GM10847 (cell line): ENCODE data around the gene EIF3K.

ENCODE experiments used
- POLR2A ChIP-seq: IDR thresholded peaks from 2 replicates; pipeline ENCODE4 v1.6.1; 2011; ENCODE audit not compliant: insufficient read length; ENCODE audit errors: extremely low read depth

Gene EIF3K

GRCh38 chr19:38640368-38640767, 21.4 kb downstream of the EIF3K start:
- no peak for TF ChIP-seq POLR2A

GRCh38 chr19:38642176-38642575, 23.2 kb downstream of the EIF3K start:
- TF ChIP-seq POLR2A = no peak

DNA sequence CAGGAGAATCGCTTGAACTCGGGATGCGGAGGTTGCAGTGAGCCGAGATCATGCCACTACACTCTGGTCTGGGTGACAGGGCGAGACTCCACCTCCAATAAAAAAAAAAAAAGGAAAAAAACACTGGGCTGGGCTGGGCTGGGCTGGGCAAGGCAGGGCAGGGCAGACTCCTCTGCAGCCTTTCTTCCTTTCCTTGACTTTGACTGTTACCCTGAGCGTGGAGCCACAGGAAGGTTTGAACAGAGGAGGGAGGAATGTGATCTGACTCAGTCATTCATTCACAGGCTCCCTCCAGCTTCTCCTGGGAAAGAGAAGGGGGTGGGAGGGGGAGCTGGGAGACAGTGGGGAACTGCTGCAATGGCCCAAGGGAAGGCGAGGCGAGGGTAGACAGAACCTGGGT, 25.7 kb downstream of the EIF3K start:
- no peak for TF ChIP-seq POLR2A

DNA sequence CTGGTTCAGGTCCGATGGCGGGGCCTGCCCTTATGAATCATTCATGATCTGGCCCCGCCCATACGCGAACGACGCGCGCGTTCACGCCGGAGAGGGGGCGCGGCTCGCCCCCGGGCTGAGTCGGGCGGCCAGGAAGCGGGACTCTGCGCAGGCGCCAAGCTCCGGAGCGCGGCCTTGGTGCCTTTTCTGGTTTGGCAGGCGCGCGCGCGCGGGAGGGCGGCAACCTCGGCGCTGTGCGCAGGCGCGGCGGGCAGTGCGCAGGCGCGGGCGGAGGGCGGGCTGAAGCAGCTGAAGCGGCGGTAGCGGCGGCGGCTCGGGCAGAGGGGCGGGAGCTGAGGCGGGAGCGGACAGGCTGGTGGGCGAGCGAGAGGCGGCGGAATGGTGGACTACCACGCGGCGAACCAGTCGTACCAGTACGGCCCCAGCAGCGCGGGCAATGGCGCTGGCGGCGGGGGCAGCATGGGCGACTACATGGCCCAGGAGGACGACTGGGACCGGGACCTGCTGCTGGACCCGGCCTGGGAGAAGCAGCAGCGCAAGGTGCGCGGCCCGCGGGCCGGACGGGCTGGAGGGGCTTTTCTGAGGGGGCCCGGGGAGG, 28.5 kb downstream of the EIF3K start, which contains the start of gene ACTN4:
ACTN4 (plus strand) TSS at position 282 of the 598 bp plus-strand sequence; CDS start at position 379, 97 bp downstream.
- TF ChIP-seq POLR2A = peak; percentile 96

DNA sequence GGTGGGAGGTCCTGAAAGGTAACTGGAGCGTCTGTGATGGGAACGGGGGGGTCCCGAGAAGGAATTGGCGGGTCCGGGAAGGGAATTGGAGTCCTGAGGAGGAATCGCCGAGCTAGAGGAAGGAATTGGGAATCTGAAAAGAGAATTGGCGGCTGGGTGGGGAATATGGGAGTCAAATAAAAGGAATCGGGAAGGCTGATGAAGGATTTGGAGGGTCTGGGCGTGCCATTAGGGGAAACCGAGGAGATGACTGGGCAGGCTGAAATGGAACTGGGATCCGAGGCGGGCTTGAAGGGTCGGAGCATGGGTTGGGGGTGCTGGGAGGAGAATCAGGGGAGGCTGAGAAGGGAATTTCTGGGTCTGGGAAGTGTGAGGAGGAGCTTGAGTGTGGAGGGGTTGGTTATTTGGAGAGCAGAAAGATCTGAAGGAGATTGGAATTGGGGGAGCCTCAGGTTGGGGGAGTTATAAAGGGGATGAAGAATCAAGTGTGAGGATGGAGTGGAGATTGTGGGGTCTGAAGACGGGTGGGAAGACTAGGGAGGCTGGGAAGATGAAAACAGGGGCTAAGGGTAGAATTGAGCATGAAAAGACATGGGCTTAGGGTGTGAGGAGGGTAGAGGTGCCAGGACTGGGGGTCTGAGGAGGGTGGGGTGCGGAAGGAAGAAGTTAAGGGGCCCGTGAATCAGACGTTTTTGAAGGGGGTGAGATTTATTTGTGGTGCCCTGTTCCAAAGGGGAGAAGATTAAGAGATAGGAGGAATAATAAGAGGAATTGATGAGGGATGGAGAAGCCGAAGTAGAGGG, 29.2 kb downstream of the EIF3K start:
- TF ChIP-seq POLR2A = no peak

GRCh38 chr19:38648769-38649304, 29.8 kb downstream of the EIF3K start:
- TF ChIP-seq POLR2A = no peak

GRCh38 chr19:38649305-38650171, 30.6 kb downstream of the EIF3K start:
- TF ChIP-seq POLR2A = no peak

DNA sequence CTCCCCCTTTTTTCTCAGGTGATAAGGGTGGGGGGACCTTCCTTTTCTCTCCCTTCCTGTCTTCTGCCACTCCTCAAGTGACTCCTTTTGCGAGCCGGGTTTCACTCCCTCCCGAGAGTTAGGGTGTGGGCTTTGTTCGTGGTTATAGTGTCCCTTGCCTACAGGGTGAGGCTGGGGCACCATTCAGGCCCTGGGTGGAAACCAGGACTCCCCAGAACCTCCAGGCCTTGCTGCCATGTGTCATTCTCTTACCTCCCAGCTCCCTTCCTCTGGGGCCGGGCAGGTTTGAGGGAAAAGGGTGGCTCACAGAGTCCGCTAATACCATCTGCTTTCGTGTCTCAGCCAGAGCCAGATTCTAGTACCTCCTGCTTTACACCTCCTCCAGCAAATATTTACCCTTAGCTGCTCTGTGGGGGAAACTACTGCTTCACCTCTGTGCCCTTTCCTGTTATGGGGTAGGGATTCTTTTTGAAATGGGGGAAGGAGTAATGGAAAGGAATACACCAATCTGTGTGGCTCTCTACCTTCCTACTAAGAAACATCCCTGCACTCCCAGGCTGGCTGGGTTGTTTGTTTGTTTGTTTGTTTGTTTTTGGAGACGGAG, 31.3 kb downstream of the EIF3K start:
- no peak for TF ChIP-seq POLR2A

DNA sequence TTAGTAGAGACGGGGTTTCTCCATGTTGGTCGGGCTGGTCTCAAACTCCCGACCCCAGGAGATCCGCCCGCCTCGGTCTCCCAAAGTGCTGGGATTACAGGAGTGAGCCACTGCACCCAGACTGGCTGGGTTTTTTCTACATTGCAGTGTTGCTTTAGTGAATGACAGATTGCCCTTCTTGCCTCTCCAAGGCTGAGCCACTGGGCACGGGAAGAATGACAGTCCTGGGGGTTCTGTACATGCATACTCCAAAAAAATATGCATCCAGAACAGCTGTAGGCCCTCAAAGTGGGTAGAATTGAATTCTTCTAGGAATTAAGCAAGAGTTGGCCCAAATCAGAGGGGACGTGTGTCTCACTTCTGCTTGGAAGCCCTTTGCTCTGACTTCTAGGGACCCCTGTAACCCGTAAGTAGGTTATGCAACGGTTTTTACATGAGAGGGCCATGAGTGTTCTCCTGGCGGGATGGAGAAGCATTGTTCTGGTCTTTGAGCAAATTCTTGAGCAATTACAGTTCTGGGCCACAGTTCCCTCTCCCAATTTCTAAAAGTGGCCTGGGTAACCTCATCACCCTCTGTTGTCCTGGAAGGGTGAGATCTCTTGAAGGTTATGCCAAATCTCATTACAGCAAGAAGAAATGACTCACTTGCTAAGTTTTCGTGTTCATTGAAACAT, 32.1 kb downstream of the EIF3K start:
- TF ChIP-seq POLR2A = no peak

DNA sequence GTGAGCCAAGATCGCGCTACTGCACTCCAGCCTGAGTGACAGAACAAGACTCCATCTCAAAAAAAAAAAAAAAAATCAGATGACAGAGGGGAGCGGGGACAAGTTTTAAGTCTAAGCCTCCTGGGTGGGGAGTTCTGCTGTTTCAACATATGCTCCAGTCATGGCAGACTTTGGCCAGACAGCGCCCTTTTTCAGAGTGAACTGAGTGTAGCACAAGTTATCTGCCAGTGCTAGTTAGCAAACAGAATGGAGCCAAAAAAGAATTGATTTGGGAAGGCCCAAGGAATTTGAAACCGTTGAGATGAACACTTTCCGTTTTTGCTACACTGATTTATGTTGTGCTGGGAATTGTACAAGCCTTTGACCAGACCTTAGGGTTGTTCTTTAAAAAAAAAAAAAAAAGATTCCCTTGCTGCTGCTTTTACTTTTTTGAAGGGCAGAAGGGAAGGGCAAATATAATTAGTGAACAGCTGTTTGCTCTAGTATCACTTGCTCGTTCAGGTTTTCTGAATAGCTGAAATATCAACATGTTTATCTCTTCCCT, 34.1 kb downstream of the EIF3K start:
- TF ChIP-seq POLR2A = no peak

DNA sequence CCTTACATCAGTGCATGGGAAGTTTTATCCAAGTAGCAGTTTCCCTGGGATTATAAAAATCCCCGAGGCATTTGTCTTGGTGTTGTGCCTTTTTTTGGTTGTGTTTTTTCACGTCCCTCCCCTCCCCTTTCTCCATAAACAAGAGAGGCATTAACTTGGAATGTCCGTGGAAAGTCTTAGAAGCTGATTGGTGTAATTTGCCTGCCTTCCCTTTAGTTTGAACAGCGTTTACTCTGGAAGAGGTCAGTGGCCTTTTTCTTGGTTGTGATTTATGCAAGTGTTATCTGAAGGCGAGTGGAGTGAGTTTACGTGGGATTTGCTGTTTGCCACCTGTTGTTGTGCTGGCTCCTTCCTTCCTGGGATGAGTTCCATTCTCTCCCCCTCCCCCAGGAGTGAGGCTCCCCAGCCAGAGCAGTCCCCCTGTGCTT, 35.7 kb downstream of the EIF3K start:
- TF ChIP-seq POLR2A = no peak

GRCh38 chr19:38655148-38655824, 36.3 kb downstream of the EIF3K start:
- no peak for TF ChIP-seq POLR2A

DNA sequence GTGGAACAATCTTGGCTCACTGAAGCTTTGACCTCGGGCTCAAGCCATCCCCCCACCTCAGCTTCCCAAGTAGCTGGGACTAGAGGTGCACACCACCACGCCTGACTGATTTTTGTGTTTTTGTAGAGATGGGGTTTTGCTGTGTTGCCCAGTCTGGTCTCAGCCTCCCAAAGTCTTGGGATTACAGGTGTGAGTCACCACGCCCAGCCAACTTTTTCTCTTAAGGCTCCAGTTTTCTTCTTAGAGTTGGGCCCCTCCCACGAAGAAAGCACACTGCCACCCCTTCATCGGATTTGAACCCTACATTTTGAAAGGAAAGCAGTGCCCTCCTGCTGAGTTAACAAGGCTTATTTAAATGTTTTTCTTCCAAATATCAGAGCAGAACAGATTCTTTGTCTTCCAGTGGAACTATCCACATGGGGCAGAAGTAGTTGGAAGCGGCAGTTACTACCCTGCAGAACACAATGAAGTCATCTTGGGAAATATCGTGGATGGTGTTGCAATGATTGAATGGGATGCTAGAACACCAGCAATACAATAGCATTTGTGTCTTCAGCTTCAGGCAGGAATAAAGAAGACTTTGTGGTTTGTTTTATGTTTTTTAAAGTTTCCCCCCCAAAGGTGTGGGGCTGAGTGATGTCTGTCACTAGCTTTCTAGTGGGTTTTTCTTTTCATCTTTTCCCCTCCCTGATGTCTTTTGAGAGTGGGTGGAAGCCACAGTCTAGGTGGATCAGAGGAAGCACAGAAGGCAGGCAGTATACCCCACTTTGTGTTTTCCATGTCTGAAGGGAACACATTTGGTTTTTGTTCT, 37.4 kb downstream of the EIF3K start:
- TF ChIP-seq POLR2A = no peak
